Urinary bladder (tissue), 4 donors: ENCODE results near the gene TLCD4. TPM values are rescaled to one million over a fixed set of nuclear protein-coding genes. Genes with fewer than 3 reads are reported as not detected.
"Not testable (repeated sequence)": the region's sequence is repeated elsewhere in the genome, so short reads cannot be mapped to it uniquely, and the experiment has no call there.

ENCODE experiments used
- DNase-seq: peaks from one replicate; pipeline ENCODE4 v3.0.0-alpha.2; 2015; ENCODE audit errors: extremely low spot score
- H3K27ac ChIP-seq: one replicate; pipeline ENCODE4 v1.5.1; 2013; ENCODE audit warnings: low read depth, mild to moderate bottlenecking, moderate library complexity
- H3K36me3 ChIP-seq: one replicate; pipeline ENCODE4 v1.6.1; 2013; ENCODE audit warnings: mild to moderate bottlenecking, moderate library complexity; ENCODE audit not compliant: insufficient read depth
- H3K4me1 ChIP-seq: one replicate; pipeline ENCODE4 v1.6.1; 2013; ENCODE audit warnings: mild to moderate bottlenecking, moderate library complexity; ENCODE audit not compliant: insufficient read depth
- H3K4me3 ChIP-seq: one replicate; pipeline ENCODE4 v1.5.1; 2013; ENCODE audit warnings: low read depth, low read length
- WGBS: extraction: QIAGEN DNeasy Blood & Tissue Kit; methylation state at CpG from one replicate; pipeline ENCODE4 v1.1.7; 2013; 5-methylcytosine and 5-hydroxymethylcytosine counted together
- polyA plus RNA-seq: library from polyadenylated mRNA; stranded (reverse); fragments of 200-250 nt; gene quantifications from one replicate; pipeline ENCODE4 v1.2.3, GENCODE V29; 2013
- small RNA-seq: library from RNA; depleted of rRNA; stranded (forward); fragments of <200 nt; gene quantifications from one replicate; pipeline ENCODE3, GENCODE V24; 2014
- total RNA-seq: library from RNA; depleted of rRNA; stranded (reverse); fragments of >200 nt; gene quantifications from one replicate; pipeline ENCODE4 v1.2.3, GENCODE V29; 2014
- donor health status: healthy with polysubstance abuse.
- donor health status: healthy.

TLCD4 gene
- total and polyA plus RNA-seq, 2 donors: 7.1 to 28.1 TPM

- Histone ChIP-seq H3K4me1 (no peaks in the 10 kb centered on the region), H3K36me3 (no peaks in the 10 kb centered on the region), H3K27ac (no peak overlapping the region), H3K4me3 (no peak overlapping the region)
- no peak for DNase-seq
Measured at GRCh38 chr1:95140791-95141190, 23.6 kb downstream of the TLCD4 start.

GRCh38 chr1:95145493-95145892 lies 28.3 kb downstream of the TLCD4 start:
- H3K4me3 ChIP-seq: no peak overlapping the region
- H3K27ac ChIP-seq: no peak overlapping the region
- no peaks in the 10 kb centered on the region for H3K36me3 ChIP-seq
- no peaks in the 10 kb centered on the region for H3K4me1 ChIP-seq
- DNase-seq: no peak
- 84% methylated on average over 1 of the region's 1 CpG for WGBS

- no peak overlapping the region for H3K4me3 ChIP-seq
- no peaks in the 10 kb centered on the region for H3K36me3 ChIP-seq
- DNase-seq: no peak
- no peak overlapping the region for H3K27ac ChIP-seq
- H3K4me1 ChIP-seq: no peaks in the 10 kb centered on the region
Measured at GRCh38 chr1:95146637-95147036, 29.5 kb downstream of the TLCD4 start.

- Histone ChIP-seq H3K4me1 (no peaks in the 10 kb centered on the region), H3K36me3 (no peaks in the 10 kb centered on the region), H3K27ac (no peak overlapping the region), H3K4me3 (no peak overlapping the region)
- DNase-seq: no peak
- 38% methylated on average over 1 of the region's 1 CpG for WGBS
Measured at GRCh38 chr1:95154096-95154495, 36.9 kb downstream of the TLCD4 start.

GRCh38 chr1:95165569-95165968 lies 48.4 kb downstream of the TLCD4 start:
- not testable (repeated sequence) for H3K4me1 ChIP-seq, H3K36me3 ChIP-seq, H3K4me3 ChIP-seq, DNase-seq, H3K27ac ChIP-seq
- WGBS: 97% methylated on average over 6 of the region's 6 CpGs

Small RNAs within 50 kb of the gene (small RNA-seq; reads per million reads assigned to genes)
- gene RF00019: not detected

Other genes starting within 250 kb of the TLCD4 start
- 350 TPM for gene CNN3, start 190.2 kb upstream of the TLCD4 start, total RNA-seq
- 163 TPM for gene CNN3, start 190.2 kb upstream of the TLCD4 start, polyA plus RNA-seq
- gene ALG14, start 44.4 kb upstream of the TLCD4 start, total RNA-seq: 4.4 TPM
- gene ALG14, start 44.4 kb upstream of the TLCD4 start, polyA plus RNA-seq: 2.7 TPM
- 41.3 TPM for gene RWDD3, start 116.9 kb downstream of the TLCD4 start, total RNA-seq
- gene RWDD3, start 116.9 kb downstream of the TLCD4 start, polyA plus RNA-seq: 19.0 TPM